Thyroid gland (tissue), 4 donors: Measurements from ENCODE around the gene TMEM52B.
A peak's percentile ranks its signal among the peaks of the same experiment; 100 is the strongest.

Experiments used
- CTCF ChIP-seq, 6 experiments: fragments of 200-600 bp in 3 of 6; fragments of 450-650 bp in 3 of 6; sonication (generic) in 3 of 6; IDR thresholded peaks; one replicate each; pipeline ENCODE4 v1.5.1; 2016 to 2019; ENCODE audit warnings: antibody characterized with exemption in 6 of 6, mild to moderate bottlenecking in 2 of 6, inconsistent platforms in 1 of 6, moderate library complexity in 1 of 6
- POLR2A ChIP-seq, 2 donors: fragments of 450-650 bp; IDR thresholded peaks; one replicate each; pipeline ENCODE4 v1.6.1; 2017; ENCODE audit warnings: antibody characterized with exemption in 2 of 2, mild to moderate bottlenecking in 2 of 2, moderate library complexity in 1 of 2

- TF ChIP-seq CTCF (IDR thresholded peaks at IDR 0.05) (peak in 4 of 6 experiments; percentile 32 to 44 (median 43)), POLR2A (IDR thresholded peaks at IDR 0.05) (no peak)
Observed at GRCh38 chr12:10140001-10140400, 38.8 kb upstream of the TMEM52B start.
